A549 (cell line): ENCODE results near the gene IGF2R.

Experiments used
- CTCF ChIP-seq: fragments of >200 bp; sonication (Bioruptor Twin); formaldehyde crosslinking; IDR thresholded peaks from 3 replicates; pipeline ENCODE4 v1.5.1; 2016
- EP300 ChIP-seq, 2 experiments: fragments of >200 bp; sonication (Bioruptor Twin); formaldehyde crosslinking; IDR thresholded peaks; 2 replicates in 1 of 2; 3 replicates in 1 of 2; pipeline ENCODE4 v1.6.1; 2016 to 2017
- JUN ChIP-seq, 2 experiments: fragments of >200 bp; sonication (Bioruptor Twin); formaldehyde crosslinking; IDR thresholded peaks; 2 replicates in 1 of 2; 3 replicates in 1 of 2; pipeline ENCODE4 v1.6.1; 2016 to 2017
- MAFK ChIP-seq: fragments of 450-650 bp; IDR thresholded peaks from 2 replicates; pipeline ENCODE4 v1.6.1; 2014; ENCODE audit not compliant: partially characterized antibody
- NR3C1 ChIP-seq: fragments of >200 bp; sonication (Bioruptor Twin); formaldehyde crosslinking; IDR thresholded peaks from 3 replicates; pipeline ENCODE4 v1.6.1; 2017
- POLR2A ChIP-seq: IDR thresholded peaks from 2 replicates; pipeline ENCODE4 v1.6.1; 2012; ENCODE audit warnings: mild to moderate bottlenecking, low read length
- RAD21 ChIP-seq, 2 experiments: fragments of >200 bp in 1 of 2; sonication (Bioruptor Twin) in 1 of 2; formaldehyde crosslinking in 1 of 2; IDR thresholded peaks in 1 of 2; conservative IDR thresholded peaks in 1 of 2; 2 replicates in 1 of 2; 3 replicates in 1 of 2; pipeline ENCODE4 v1.6.1; 2012 to 2018; ENCODE audit warnings: inconsistent platforms in 1 of 2
- RCOR1 ChIP-seq: fragments of 150-350 bp; IDR thresholded peaks from 2 replicates; pipeline ENCODE4 v1.6.1; 2014; ENCODE audit warnings: antibody characterized with exemption, low read length, low read depth
- REST ChIP-seq: fragments of 200-600 bp; sonication (generic); IDR thresholded peaks from 2 replicates; pipeline ENCODE4 v1.6.1; 2016; ENCODE audit warnings: antibody characterized with exemption, mild to moderate bottlenecking, moderate library complexity
- SREBF2 ChIP-seq: fragments of 450-650 bp; IDR thresholded peaks from 2 replicates; pipeline ENCODE4 v1.6.1; 2014; ENCODE audit warnings: mild to moderate bottlenecking, moderate library complexity
- ZNF302 ChIP-seq: fragments of 250-450 bp; sonication (Bioruptor Pico); IDR thresholded peaks from 2 replicates; pipeline ENCODE4 v1.9.0; 2021; ENCODE audit warnings: inconsistent platforms, mild to moderate bottlenecking, moderate library complexity

GRCh38 chr6:159960485-159960884 lies 8.4 kb upstream of the IGF2R start:
- no peak for TF ChIP-seq ZNF302 (CRISPR knock-in tag)
- no peak for TF ChIP-seq CTCF
- no peak for TF ChIP-seq JUN (IDR thresholded peaks at IDR 0.05)
- no peak for TF ChIP-seq RCOR1
- no peak for TF ChIP-seq SREBF2
- no peak for TF ChIP-seq MAFK
- no peak for TF ChIP-seq RAD21 (conservative IDR thresholded peaks at IDR 0.05 in 1 of 2, IDR thresholded peaks at IDR 0.05 in 1 of 2)
- no peak for TF ChIP-seq REST
- no peak for TF ChIP-seq POLR2A
- TF ChIP-seq EP300 (IDR thresholded peaks at IDR 0.05) = no peak
- no peak for TF ChIP-seq NR3C1
